Naive B cell (primary cell): ENCODE results near the gene SNTN. TPM values are rescaled to one million over a fixed set of nuclear protein-coding genes. Genes with fewer than 3 reads are reported as not detected.

Experiments
- ATAC-seq, 2 donors: fragments of 150-1000 bp; cut with Tn5 transposase; 2 replicates each; pipeline ENCODE4 v1.10.0; 2021; ENCODE audit warnings: low read depth in 2 of 2, mild to moderate bottlenecking in 2 of 2, moderate library complexity in 2 of 2
- DNase-seq: peaks from one replicate; pipeline ENCODE4 v3.0.0; 2022
- H3K27ac Mint-ChIP-seq, 6 donors: one replicate each; pipeline ENCODE4 v1.8.0; 2020 to 2022; ENCODE audit warnings: mild to moderate bottlenecking in 6 of 6, mixed read lengths in 6 of 6, moderate library complexity in 5 of 6, inconsistent platforms in 2 of 6
- H3K27me3 Mint-ChIP-seq, 3 donors: one replicate each; pipeline ENCODE4 v1.8.0; 2021 to 2022; ENCODE audit warnings: mixed read lengths in 3 of 3, mild to moderate bottlenecking in 1 of 3
- H3K36me3 Mint-ChIP-seq, 2 donors: one replicate each; pipeline ENCODE4 v1.8.0; 2020 to 2022; ENCODE audit warnings: mixed read lengths in 2 of 2, inconsistent platforms in 1 of 2, mild to moderate bottlenecking in 1 of 2
- H3K4me1 Mint-ChIP-seq, 3 donors: one replicate each; pipeline ENCODE4 v1.8.0; 2020 to 2022; ENCODE audit warnings: mixed read lengths in 3 of 3, inconsistent platforms in 1 of 3, mild to moderate bottlenecking in 1 of 3, moderate library complexity in 1 of 3
- H3K4me3 Mint-ChIP-seq, 8 donors: one replicate each; pipeline ENCODE4 v1.8.0; 2020 to 2022; ENCODE audit warnings: mild to moderate bottlenecking in 8 of 8, mixed read lengths in 8 of 8, moderate library complexity in 8 of 8, inconsistent platforms in 2 of 8
- H3K9me3 Mint-ChIP-seq, 7 donors: one replicate each; pipeline ENCODE4 v1.8.0; 2020 to 2022; ENCODE audit warnings: mixed read lengths in 7 of 7, mild to moderate bottlenecking in 5 of 7, inconsistent platforms in 2 of 7, moderate library complexity in 1 of 7
- polyA plus RNA-seq, 6 donors: library from polyadenylated mRNA; unstranded; fragments of 300-500 nt; fragmentation: Illumina TruSeq; gene quantifications; one replicate each; pipeline ENCODE4 v1.2.3, GENCODE V29; 2021; ENCODE audit warnings: low read depth in 6 of 6

The SNTN gene
- polyA plus RNA-seq, 6 donors from 2014 or later, result not detected

DNA sequence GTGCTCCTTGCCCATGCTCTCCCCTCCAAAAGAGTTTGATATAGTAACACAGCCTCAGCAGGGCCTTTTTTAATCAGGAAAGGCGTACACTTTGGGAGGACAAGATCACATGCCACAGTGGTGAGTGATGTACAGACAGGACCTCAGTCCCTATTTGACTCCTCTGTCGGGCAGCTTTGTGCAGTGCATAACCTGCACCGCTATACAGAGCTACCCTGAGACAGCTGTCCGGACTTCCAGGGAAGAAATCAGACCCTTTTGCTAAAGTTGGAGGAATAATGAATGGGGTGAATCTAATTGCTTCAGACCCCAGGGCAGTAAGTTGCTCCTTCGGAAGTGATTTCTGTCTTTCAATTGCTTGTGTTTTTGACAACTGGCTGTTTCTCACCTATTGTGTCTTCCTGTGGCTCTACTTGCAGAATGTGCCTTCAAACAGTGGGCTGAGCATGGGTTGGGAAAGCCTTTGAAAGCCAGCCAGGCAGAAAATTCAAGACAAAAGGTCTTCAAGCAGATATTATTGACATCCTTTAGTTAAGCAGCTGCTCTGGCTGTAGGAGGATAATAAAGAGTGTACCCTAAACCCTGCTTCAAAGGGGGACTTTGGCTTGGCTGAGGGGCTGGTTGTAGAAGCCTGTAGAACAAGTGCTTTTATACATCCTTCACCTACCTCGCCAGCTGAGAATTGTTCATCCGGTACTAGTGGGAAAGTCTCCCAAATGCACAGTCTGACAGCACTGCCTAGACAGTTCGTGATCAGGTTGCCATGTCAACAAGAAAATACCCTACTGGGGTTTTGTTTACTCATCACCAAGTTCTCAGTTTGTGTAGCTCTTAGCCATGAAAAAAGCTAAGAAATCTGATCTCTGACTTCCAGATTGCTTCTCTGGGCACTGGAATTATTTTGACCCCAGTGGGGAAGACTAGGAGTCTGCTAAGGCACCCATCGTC, 35.1 kb downstream of the SNTN start:
- H3K4me3 Mint-ChIP-seq, result no peak overlapping the region
- H3K36me3 Mint-ChIP-seq, result no peaks in the 10 kb centered on the region
- H3K27ac Mint-ChIP-seq, result no peak overlapping the region
- peaks cover 0 to 19% (median 8%) of the 10 kb centered on the region in 7 donors for H3K9me3 Mint-ChIP-seq
- ATAC-seq (no peak), DNase-seq (no peak)
- H3K4me1 Mint-ChIP-seq, result no peaks in the 10 kb centered on the region
- H3K27me3 Mint-ChIP-seq, result no peaks in the 10 kb centered on the region

DNA sequence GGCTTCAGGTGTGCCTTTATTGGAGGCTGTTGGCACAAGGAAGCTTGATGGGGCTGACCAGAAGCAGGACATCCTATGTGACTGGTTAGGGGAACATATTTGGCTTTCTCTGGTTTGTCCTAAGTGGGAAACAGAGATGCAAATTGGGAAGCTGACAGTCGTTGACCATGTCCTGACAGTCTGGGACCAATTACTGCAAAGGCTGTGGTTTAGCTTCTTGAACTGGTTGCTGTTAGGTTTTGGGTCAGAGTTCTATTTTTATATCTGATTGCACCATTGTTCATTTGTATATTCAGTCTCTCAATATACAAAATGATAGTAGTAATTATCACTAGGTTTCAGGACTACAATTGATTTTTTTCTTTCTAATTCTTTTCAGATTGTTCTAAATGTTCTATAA, 36.8 kb downstream of the SNTN start:
- no peaks in the 10 kb centered on the region for H3K27me3 Mint-ChIP-seq
- DNase-seq (no peak), ATAC-seq (no peak)
- H3K27ac Mint-ChIP-seq, result no peak overlapping the region
- no peak overlapping the region for H3K4me3 Mint-ChIP-seq
- no peaks in the 10 kb centered on the region for H3K4me1 Mint-ChIP-seq
- peaks cover 0 to 8% of the 10 kb centered on the region in 2 donors for H3K36me3 Mint-ChIP-seq
- H3K9me3 Mint-ChIP-seq, result peaks cover 4 to 34% (median 11%) of the 10 kb centered on the region in 7 donors

DNA sequence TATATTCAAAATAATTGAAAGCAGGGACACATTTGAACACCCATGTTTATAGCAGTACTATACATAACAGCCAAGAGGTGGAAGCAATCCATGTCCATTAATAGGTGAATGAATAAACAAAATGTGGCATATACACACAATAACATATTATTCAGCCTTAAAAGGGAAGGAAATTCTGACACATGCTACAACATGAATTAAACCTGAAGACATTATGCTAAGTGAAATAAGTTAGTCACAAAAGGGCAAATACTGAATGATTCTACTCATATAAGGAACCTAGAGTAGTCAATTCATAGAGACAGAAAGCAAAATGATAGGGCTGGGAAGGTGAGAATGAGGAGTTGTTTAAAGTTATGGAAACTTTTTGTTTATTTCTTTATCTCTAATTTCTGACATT, 40.9 kb downstream of the SNTN start:
- peaks cover 0 to 8% of the 10 kb centered on the region in 2 donors for H3K36me3 Mint-ChIP-seq
- H3K9me3 Mint-ChIP-seq, result peaks cover 4 to 34% (median 17%) of the 10 kb centered on the region in 7 donors
- no peaks in the 10 kb centered on the region for H3K27me3 Mint-ChIP-seq
- no peak overlapping the region for H3K27ac Mint-ChIP-seq
- no peak for ATAC-seq
- no peaks in the 10 kb centered on the region for H3K4me1 Mint-ChIP-seq
- no peak overlapping the region for H3K4me3 Mint-ChIP-seq
- no peak for DNase-seq

DNA sequence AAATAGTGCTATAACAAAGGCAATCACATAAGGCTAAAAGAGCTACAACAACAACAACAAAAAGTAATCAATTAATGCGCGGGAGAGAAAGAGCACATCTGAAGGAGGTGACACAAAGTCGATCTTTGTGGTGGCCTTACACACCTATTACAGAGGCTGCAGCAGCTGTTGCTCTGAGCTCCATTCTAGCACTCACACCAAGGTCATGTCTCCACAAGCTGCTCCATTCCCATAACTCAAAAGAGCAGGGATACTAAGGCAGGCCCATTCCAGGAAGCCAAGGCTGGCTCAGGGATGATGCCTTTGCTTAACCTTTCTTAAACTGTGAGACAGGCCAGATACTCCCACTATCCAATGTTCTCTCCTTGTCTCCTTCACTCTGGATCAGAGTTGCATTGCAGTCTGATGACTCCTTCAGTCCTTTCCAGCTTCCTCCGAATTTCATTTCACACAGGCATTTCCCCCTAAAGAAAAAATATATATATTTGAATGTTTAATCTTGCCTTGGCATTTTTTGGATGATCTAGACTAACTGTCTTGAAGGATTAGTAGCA, 52.7 kb downstream of the SNTN start:
- no peaks in the 10 kb centered on the region for H3K36me3 Mint-ChIP-seq
- H3K4me1 Mint-ChIP-seq, result no peaks in the 10 kb centered on the region
- H3K4me3 Mint-ChIP-seq, result no peak overlapping the region

DNA sequence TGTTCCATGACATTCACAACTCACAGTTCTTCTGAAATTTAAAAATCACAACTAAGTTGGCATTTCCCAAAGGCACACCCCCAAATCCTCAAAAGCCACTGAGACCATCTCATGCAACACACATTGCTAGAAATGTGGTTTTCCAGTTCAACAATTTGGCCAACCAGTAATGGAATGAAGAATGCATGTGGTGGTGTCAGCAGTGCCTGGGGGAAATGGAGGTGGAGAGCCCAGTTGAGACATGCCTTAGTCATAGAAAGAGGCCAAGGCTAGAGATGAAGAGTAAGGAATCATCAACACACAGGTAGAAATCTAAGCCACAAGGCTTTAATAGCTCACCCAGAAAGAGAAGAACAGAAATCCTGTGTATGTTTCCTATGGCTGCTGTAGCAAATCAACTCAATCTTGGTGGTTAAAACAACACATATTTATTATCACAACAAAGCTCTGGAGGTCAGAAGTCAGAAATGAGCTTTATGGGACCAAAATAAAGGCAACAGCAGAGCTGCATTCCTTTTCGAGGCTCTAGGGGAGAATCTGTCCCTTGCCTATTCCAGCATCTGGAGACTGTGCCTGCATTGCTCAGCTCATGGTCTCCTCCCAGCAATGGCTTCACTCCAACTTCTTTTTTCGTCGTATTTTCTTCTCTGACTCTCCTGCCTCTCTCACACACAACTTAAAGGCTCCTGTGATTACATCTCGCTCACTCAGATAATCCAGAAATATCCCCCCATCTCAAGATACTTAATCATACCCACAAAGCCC, 54.0 kb downstream of the SNTN start:
- Mint-ChIP-seq H3K4me1 (no peaks in the 10 kb centered on the region), H3K4me3 (no peak overlapping the region), H3K36me3 (peaks cover 0 to 4% of the 10 kb centered on the region in 2 donors), H3K27ac (peak overlapping the region in 1 of 6 donors; percentile 13), H3K9me3 (peaks cover 0 to 5% (median under 1%) of the 10 kb centered on the region in 7 donors), H3K27me3 (no peaks in the 10 kb centered on the region)
- DNase-seq, result no peak
- ATAC-seq, result no peak

More for the DNA sequence above, 52.7 kb downstream of the SNTN start:
- no peaks in the 10 kb centered on the region for H3K27me3 Mint-ChIP-seq
- no peak overlapping the region for H3K27ac Mint-ChIP-seq
- peaks cover 0 to 5% (median 0%) of the 10 kb centered on the region in 7 donors for H3K9me3 Mint-ChIP-seq
- DNase-seq (no peak), ATAC-seq (no peak)

DNA sequence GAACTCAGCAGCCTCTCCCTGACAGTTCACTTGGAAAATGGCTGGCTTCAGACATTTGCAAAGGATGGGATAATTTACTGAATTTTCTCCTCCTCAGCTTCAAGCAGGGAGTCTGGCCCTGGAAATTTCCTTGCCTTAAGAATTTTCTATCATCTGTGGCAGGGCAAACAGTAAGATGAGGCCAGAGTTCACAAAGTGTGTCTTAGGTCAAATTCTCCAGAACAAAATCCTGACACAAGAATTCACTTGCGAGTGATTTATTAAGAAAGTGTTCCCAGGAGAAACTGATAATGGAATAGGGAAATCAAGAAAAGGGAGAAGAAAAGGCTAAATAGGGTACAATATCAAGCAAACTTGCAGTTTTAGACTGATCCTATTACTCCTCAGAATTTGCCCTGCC, 55.3 kb downstream of the SNTN start:
- ATAC-seq (no peak), DNase-seq (no peak)
- H3K9me3 Mint-ChIP-seq, result peaks cover 0 to 6% (median 2%) of the 10 kb centered on the region in 7 donors
- peaks cover 0 to 4% of the 10 kb centered on the region in 2 donors for H3K36me3 Mint-ChIP-seq
- H3K4me3 Mint-ChIP-seq, result no peak overlapping the region
- no peaks in the 10 kb centered on the region for H3K4me1 Mint-ChIP-seq
- no peak overlapping the region for H3K27ac Mint-ChIP-seq
- H3K27me3 Mint-ChIP-seq, result no peaks in the 10 kb centered on the region

DNA sequence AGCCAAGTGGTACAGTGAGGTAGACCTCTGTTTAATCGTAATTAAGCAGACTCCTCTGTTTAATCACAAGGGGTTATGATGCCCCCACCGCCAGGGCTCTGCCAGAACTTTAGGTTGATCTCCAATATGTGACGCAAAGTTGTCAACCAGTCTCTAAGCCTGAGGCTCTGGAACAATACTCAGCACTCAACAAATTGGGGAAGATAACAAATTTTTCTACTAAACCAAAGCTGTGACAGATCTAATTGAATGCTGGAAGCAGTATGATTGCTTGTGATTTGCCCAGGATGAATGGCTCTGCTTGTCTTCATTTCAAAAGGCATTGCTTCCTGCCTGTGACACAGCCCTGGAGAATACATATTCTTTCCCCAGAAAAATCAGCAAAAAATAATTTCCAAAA, 57.1 kb downstream of the SNTN start:
- Mint-ChIP-seq H3K4me1 (no peaks in the 10 kb centered on the region), H3K27me3 (no peaks in the 10 kb centered on the region), H3K36me3 (peaks cover 0 to 4% of the 10 kb centered on the region in 2 donors), H3K4me3 (no peak overlapping the region), H3K27ac (no peak overlapping the region), H3K9me3 (peaks cover 0 to 6% (median 2%) of the 10 kb centered on the region in 7 donors)
- no peak for DNase-seq
- no peak for ATAC-seq

Other genes starting within 250 kb of the SNTN start
- gene C3orf49, start 166.6 kb downstream of the SNTN start, polyA plus RNA-seq, result not detected
- 100 to 1,000 TPM in 1 of 6 donors, 10 to 100 TPM in 5; 62.0 to 113 (median 75.0) TPM for gene THOC7, start 211.1 kb downstream of the SNTN start, polyA plus RNA-seq
- gene ATXN7, start 211.2 kb downstream of the SNTN start, polyA plus RNA-seq, result 1 to 10 TPM; 2.5 to 7.2 (median 4.9) TPM